GM12878 (cell line): ENCODE data around the gene ISG15. TPM values are rescaled to one million over a fixed set of nuclear protein-coding genes. Genes with fewer than 3 reads are reported as not detected.

ENCODE experiments used
- ATAC-seq: fragments of 200-7000 bp; cut with Tn5 transposase; 3 replicates; pipeline ENCODE4 v1.9.1; 2020; ENCODE audit warnings: mild to moderate bottlenecking, moderate library complexity
- BruUV-seq: library from RNA; stranded (reverse); fragments of 400-500 nt; replicated peaks from 2 replicates; lab custom pipeline; 2021; lab: Mats Ljungman, UMichigan
- CTCF ChIA-PET: fragments of 300-600 bp; sonication (Branson Sonifier 250); formaldehyde crosslinking; extraction: SDS; loops from one replicate; lab custom pipeline; 2021; ENCODE audit warnings: inconsistent platforms; lab: Yijun Ruan, JAX
- POLR2A ChIA-PET: fragments of 350-600 bp; formaldehyde crosslinking; extraction: SDS; loops from one replicate; lab custom pipeline; 2021; ENCODE audit warnings: inconsistent platforms; lab: Charles Lee
- RAD21 ChIA-PET: fragments of 300-600 bp; sonication (Branson Sonifier 250); formaldehyde crosslinking; loops from one replicate; lab custom pipeline; 2023; ENCODE audit warnings: antibody characterized with exemption; ENCODE audit not compliant: unreplicated experiment; lab: Charles Lee
- SMC1A ChIA-PET: fragments of 300-600 bp; sonication (Branson Sonifier 250); formaldehyde crosslinking; loops from one replicate; lab custom pipeline; 2023; ENCODE audit not compliant: unreplicated experiment, uncharacterized antibody; lab: Charles Lee
- DNase-seq: peaks from one replicate; pipeline ENCODE4 v3.0.0-alpha.2; 2011; ENCODE audit warnings: low read depth, low spot score
- FAIRE-seq: peaks from 3 replicates; lab custom pipeline; 2011; peaks lifted over from hg19 to GRCh38; lab: Jason Lieb, UNC
- H2AFZ ChIP-seq: 2 replicates; pipeline ENCODE4 v1.6.0; 2011; ENCODE audit warnings: low read depth, low read length, control low read depth; ENCODE audit not compliant: control insufficient read depth
- H3K27ac ChIP-seq: 2 replicates; pipeline ENCODE4 v1.5.1; 2011; ENCODE audit warnings: control low read depth; ENCODE audit not compliant: control insufficient read depth, insufficient read depth
- H3K27me3 ChIP-seq, 2 experiments: replicated peaks in 1 of 2; 2 replicates each; pipeline versions ENCODE4 v1.6.0 to v1.6.1; 2011; ENCODE audit warnings: low read length in 1 of 2; ENCODE audit not compliant: control insufficient read depth in 2 of 2, insufficient read depth in 2 of 2
- H3K36me3 ChIP-seq, 2 experiments: 2 replicates each; pipeline ENCODE4 v1.5.1; 2011; ENCODE audit warnings: low read length in 1 of 2; ENCODE audit not compliant: control insufficient read depth in 2 of 2, insufficient read depth in 2 of 2
- H3K4me1 ChIP-seq: 2 replicates; pipeline ENCODE4 v1.6.1; 2011; ENCODE audit warnings: mild to moderate bottlenecking, low read length, moderate library complexity, mixed read lengths; ENCODE audit not compliant: control insufficient read depth, insufficient read depth
- H3K4me2 ChIP-seq: 2 replicates; pipeline ENCODE4 v1.6.0; 2011; ENCODE audit warnings: control low read depth; ENCODE audit not compliant: control insufficient read depth, insufficient read depth
- H3K4me3 ChIP-seq: fragments of 200-600 bp; sonication (generic); 2 replicates; pipeline ENCODE4 v1.5.1; 2016
- H3K79me2 ChIP-seq: 2 replicates; pipeline ENCODE4 v1.6.0; 2011; ENCODE audit warnings: low read length; ENCODE audit not compliant: control insufficient read depth, insufficient read depth
- H3K9ac ChIP-seq: 2 replicates; pipeline ENCODE4 v1.8.0; 2011; ENCODE audit warnings: low read length, control low read depth, mixed read lengths; ENCODE audit not compliant: control insufficient read depth, insufficient read depth
- H3K9me3 ChIP-seq: replicated peaks from 3 replicates; pipeline ENCODE4 v1.5.1; 2011; ENCODE audit warnings: mild to moderate bottlenecking, low read length; ENCODE audit not compliant: control insufficient read depth, insufficient read depth
- H4K20me1 ChIP-seq: 2 replicates; pipeline ENCODE4 v1.6.0; 2011; ENCODE audit not compliant: control insufficient read depth, insufficient read depth
- BCL11A ChIP-seq: IDR thresholded peaks from 2 replicates; pipeline ENCODE4 v1.6.1; 2011; ENCODE audit warnings: low read depth, low read length
- CREM ChIP-seq: IDR thresholded peaks from 2 replicates; pipeline ENCODE4 v1.6.1; 2014; ENCODE audit warnings: antibody characterized with exemption, low read depth
- JUND ChIP-seq: IDR thresholded peaks from 2 replicates; pipeline ENCODE4 v1.6.1; 2012; ENCODE audit warnings: low read depth, mild to moderate bottlenecking, low read length, improper control_type of control experiment, moderate library complexity
- MEF2A ChIP-seq: IDR thresholded peaks from 2 replicates; pipeline ENCODE4 v1.6.1; 2011; ENCODE audit warnings: low read depth, mild to moderate bottlenecking, low read length, moderate library complexity; ENCODE audit not compliant: insufficient read depth
- RBBP5 ChIP-seq: fragments of 200-600 bp; sonication (generic); conservative IDR thresholded peaks from 2 replicates; pipeline ENCODE4 v1.6.1; 2016
- SUZ12 ChIP-seq: fragments of 200-600 bp; sonication (generic); IDR thresholded peaks from one replicate; pipeline ENCODE4 v1.6.1; 2018; ENCODE audit warnings: antibody characterized with exemption, mild to moderate bottlenecking; ENCODE audit not compliant: unreplicated experiment
- TBL1XR1 ChIP-seq: IDR thresholded peaks from 2 replicates; pipeline ENCODE4 v1.6.1; 2012; ENCODE audit warnings: low read depth, low read length, improper control_type of control experiment
- ZNF207 ChIP-seq: fragments of 450-650 bp; IDR thresholded peaks from 2 replicates; pipeline ENCODE4 v1.6.1; 2014; ENCODE audit warnings: antibody characterized with exemption, mild to moderate bottlenecking, borderline replicate concordance
- ZNF622 ChIP-seq: fragments of 450-650 bp; IDR thresholded peaks from 2 replicates; pipeline ENCODE4 v1.6.1; 2017; ENCODE audit warnings: mild to moderate bottlenecking, inconsistent platforms
- WGBS: methylation state at CpG from one replicate; pipeline ENCODE4 v1.1.6; 2016; ENCODE audit warnings: low lambda C conversion rate; ENCODE audit not compliant: insufficient replicate concordance, insufficient coverage; ENCODE audit errors: missing lambda C conversion rate; 5-methylcytosine and 5-hydroxymethylcytosine counted together
- in situ Hi-C: fragments of 300-500 bp; cut with MboI; formaldehyde crosslinking; loops from 9 replicates; pipeline ENCODE4 v1.14.3; 2018; ENCODE audit warnings: mixed read lengths
- intact Hi-C: fragments of 100-400 bp; cut with micrococcal nuclease; formaldehyde crosslinking; loops from one replicate; pipeline ENCODE4 v1.14.2; 2022; ENCODE audit not compliant: unreplicated experiment
- polyA plus RNA-seq, 11 experiments: library from polyadenylated mRNA; depleted of rRNA in 4 of 11; unstranded in 6 of 11; stranded (reverse) in 5 of 11; fragments of >200 nt; fragmentation: Nextera tagmentation in 4 of 11; fragmentation: Illumina TruSeq in 1 of 11; extraction: Ambion mirVana in 4 of 11; extraction: Trizol in 1 of 11; gene quantifications; 1 replicate in 1 of 11; 2 replicates in 10 of 11; pipeline versions ENCODE4 v1.2.1 to v1.2.3, GENCODE V29; 2011 to 2016; ENCODE audit warnings: inconsistent platforms in 2 of 11, missing spikeins in 2 of 11, low read depth in 1 of 11
- total RNA-seq, 4 experiments: library from RNA; depleted of rRNA in 3 of 4; stranded (reverse); fragments of >200 nt in 3 of 4; fragmentation: Illumina TruSeq in 1 of 4; extraction: Trizol in 1 of 4; gene quantifications; 2 replicates each; pipeline versions ENCODE4 v1.2.1 to v1.2.3, GENCODE V29; 2013 to 2021
- TF ChIP-seq, protein P1 (sequence below): IDR thresholded peaks from 2 replicates; pipeline ENCODE4 v1.6.1; 2011; ENCODE audit warnings: borderline replicate concordance, low read depth, mild to moderate bottlenecking, moderate library complexity, mixed read lengths, low read length; ENCODE audit not compliant: insufficient read depth; ENCODE audit errors: extremely low read length
- TF ChIP-seq, protein P2 (sequence below): IDR thresholded peaks from 2 replicates; pipeline ENCODE4 v1.6.1; 2012; ENCODE audit warnings: low read length, inconsistent platforms
- TF ChIP-seq, protein P3 (sequence below): IDR thresholded peaks from 2 replicates; pipeline ENCODE4 v1.6.1; 2011; ENCODE audit warnings: borderline replicate concordance, low read depth, mild to moderate bottlenecking, moderate library complexity, low read length; ENCODE audit not compliant: insufficient read depth, poor library complexity, severe bottlenecking
- TF ChIP-seq, protein P4 (sequence below): fragments of 150-350 bp; IDR thresholded peaks from 2 replicates; pipeline ENCODE4 v1.6.1; 2014; ENCODE audit warnings: mild to moderate bottlenecking, low read depth, low read length

ISG15 gene
- total and polyA plus RNA-seq, 10 of the 15 experiments (the other 5 are each of a cell fraction or from before 2014, with no cell fraction given), result 7.8 to 384 (median 274) TPM

DNA sequence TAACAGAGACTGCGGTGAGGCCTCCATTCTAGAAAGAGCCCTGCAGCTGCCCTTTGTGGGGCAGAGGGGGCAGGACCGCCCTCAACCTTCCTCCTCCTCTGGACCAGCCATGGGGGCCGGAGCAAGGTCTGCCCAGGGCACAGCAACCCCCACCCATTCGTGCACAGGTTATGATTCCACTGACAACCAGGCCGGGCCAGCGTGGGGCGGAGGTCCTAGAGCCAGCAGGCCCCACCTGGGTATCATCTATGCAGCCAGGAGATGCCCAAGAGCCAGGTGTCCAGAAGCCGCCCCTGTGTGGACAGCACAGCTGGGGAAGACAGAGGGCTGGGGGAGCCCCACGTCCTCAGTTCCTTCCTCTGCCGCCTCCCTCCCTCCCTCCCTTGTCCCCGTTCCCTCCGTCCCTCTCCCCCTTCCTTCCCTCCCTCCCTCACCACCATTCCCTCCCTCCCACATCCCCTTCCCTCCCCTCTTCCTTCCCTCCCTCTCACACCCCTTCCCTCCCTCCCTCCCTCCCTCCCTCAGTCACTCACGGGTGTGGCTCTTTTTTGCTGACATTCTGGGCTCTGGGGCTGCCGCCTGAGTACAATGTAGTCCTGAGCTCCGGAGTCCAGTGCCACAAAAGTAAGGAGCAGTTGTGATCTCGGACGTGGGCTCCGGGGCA, 48.5 kb downstream of the ISG15 start:
- ChIA-PET CTCF (interaction anchor here (1.3 to 8.7 kb wide), 5 partner anchors 23 to 80 kb away, joined by 4 to 83 read pairs (median 68); partner anchors contain the start of genes ISG15 and PERM1), POLR2A (interaction anchor here (2.7 kb wide), 1 partner anchor 30 kb away, joined by 15 read pairs; no protein-coding TSS in a partner anchor), RAD21 (interaction anchor here (1.2 to 3.7 kb wide), 2 partner anchors 30 to 77 kb away, joined by 4 to 58 read pairs; no protein-coding TSS in a partner anchor), SMC1A (interaction anchor here (1.4 to 2.7 kb wide), 3 partner anchors 29 to 48 kb away, joined by 8 to 24 read pairs (median 11); partner anchors contain the start of gene ISG15)
- H3K9me3 ChIP-seq, result no peaks in the 10 kb centered on the region
- H3K36me3 ChIP-seq, result no peaks in the 10 kb centered on the region
- FAIRE-seq (no peak), DNase-seq (no peak), ATAC-seq (no peak)
- no peak overlapping the region for H3K4me3 ChIP-seq
- BruUV-seq, result no TSS peak
- TF ChIP-seq, protein P1, sequence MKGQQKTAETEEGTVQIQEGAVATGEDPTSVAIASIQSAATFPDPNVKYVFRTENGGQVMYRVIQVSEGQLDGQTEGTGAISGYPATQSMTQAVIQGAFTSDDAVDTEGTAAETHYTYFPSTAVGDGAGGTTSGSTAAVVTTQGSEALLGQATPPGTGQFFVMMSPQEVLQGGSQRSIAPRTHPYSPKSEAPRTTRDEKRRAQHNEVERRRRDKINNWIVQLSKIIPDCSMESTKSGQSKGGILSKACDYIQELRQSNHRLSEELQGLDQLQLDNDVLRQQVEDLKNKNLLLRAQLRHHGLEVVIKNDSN, result no peak
- TF ChIP-seq, protein P2, sequence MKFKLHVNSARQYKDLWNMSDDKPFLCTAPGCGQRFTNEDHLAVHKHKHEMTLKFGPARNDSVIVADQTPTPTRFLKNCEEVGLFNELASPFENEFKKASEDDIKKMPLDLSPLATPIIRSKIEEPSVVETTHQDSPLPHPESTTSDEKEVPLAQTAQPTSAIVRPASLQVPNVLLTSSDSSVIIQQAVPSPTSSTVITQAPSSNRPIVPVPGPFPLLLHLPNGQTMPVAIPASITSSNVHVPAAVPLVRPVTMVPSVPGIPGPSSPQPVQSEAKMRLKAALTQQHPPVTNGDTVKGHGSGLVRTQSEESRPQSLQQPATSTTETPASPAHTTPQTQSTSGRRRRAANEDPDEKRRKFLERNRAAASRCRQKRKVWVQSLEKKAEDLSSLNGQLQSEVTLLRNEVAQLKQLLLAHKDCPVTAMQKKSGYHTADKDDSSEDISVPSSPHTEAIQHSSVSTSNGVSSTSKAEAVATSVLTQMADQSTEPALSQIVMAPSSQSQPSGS, result no peak
- TF ChIP-seq, protein P3, sequence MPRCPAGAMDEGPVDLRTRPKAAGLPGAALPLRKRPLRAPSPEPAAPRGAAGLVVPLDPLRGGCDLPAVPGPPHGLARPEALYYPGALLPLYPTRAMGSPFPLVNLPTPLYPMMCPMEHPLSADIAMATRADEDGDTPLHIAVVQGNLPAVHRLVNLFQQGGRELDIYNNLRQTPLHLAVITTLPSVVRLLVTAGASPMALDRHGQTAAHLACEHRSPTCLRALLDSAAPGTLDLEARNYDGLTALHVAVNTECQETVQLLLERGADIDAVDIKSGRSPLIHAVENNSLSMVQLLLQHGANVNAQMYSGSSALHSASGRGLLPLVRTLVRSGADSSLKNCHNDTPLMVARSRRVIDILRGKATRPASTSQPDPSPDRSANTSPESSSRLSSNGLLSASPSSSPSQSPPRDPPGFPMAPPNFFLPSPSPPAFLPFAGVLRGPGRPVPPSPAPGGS, result no peak
- TF ChIP-seq MEF2A (no peak), ZNF207 (no peak), SUZ12 (no peak), CREM (no peak), RBBP5 (no peak), ZNF622 (no peak), BCL11A (no peak), TBL1XR1 (no peak), JUND (no peak)
- TF ChIP-seq, protein P4, sequence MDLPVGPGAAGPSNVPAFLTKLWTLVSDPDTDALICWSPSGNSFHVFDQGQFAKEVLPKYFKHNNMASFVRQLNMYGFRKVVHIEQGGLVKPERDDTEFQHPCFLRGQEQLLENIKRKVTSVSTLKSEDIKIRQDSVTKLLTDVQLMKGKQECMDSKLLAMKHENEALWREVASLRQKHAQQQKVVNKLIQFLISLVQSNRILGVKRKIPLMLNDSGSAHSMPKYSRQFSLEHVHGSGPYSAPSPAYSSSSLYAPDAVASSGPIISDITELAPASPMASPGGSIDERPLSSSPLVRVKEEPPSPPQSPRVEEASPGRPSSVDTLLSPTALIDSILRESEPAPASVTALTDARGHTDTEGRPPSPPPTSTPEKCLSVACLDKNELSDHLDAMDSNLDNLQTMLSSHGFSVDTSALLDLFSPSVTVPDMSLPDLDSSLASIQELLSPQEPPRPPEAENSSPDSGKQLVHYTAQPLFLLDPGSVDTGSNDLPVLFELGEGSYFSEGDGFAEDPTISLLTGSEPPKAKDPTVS, result no peak
- in situ Hi-C loops (loop anchor here (5.0 kb wide), 2 partner anchors 40 to 80 kb away; partner anchors contain the start of genes AGRN and PERM1), intact Hi-C loops (loop anchor here (5.0 to 10.0 kb wide), 2 partner anchors 45 to 157 kb away; no protein-coding TSS in a partner anchor)
- no peak overlapping the region for H3K27ac ChIP-seq
- H3K4me1 ChIP-seq, result peaks cover 28% of the 10 kb centered on the region
- 47% methylated on average over 14 of the region's 18 CpGs for WGBS
- 0 out of 2 replicates have a peak overlapping the region, but pooled peaks have one; percentile 4 for H3K4me2 ChIP-seq
- H2AFZ ChIP-seq, result no peak overlapping the region
- no peaks in the 10 kb centered on the region for H3K27me3 ChIP-seq
- H3K9ac ChIP-seq, result no peak overlapping the region
- H3K79me2 ChIP-seq, result no peaks in the 10 kb centered on the region
- no peaks in the 10 kb centered on the region for H4K20me1 ChIP-seq
